Ammon's horn (tissue), 1 donor: ENCODE measurements around the gene ATP6V1B1.
"Not testable (repeated sequence)": the region's sequence is repeated elsewhere in the genome, so short reads cannot be mapped to it uniquely, and the experiment has no call there.

Experiments
- DNase-seq: peaks from one replicate; pipeline ENCODE4 v3.0.0-alpha.2; 2016; ENCODE audit warnings: low spot score

The ATP6V1B1 gene

GRCh38 chr2:71006323-71006722 is 70.6 kb downstream of the ATP6V1B1 start:
- DNase-seq: no peak

DNA sequence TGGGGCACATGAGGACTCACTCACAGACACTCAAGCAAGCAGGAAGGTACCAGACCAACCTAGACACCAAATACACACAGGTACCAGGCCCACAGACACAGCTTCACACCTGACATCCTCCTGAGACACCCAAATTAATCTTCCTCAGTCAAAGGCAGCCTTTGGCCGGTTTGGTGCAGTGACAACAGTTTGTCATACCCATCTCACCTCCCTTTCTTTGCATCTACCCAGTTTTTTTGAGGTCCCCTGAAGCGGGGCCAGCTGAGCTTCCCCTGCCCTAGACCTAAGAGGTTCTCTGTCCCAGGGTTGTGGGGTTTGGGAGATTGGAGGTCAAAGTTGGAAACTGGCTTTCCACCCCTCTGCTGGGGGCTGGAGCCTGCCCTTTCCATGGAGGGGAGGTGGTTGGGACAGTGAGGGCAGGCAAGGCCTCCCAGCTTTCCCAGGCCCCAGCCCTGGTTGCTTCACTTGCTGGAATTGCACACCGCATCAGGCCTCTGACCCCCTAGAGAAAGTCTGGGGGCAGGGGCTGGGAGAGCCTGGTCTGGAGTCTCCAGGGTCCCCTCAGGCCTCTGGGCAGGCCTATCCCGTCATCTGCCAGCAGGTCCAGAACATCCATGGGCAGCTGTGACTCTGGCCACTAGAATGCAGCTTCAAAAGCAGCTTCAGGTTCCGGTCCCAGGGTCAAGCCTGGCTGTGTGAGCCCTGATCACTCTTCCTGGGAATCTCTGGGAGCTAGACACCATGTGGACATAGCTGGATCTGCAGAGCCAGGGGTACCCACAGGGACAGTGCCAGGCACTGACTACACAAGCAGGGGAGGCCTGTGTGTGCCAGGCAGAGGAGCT is 71.5 kb downstream of the ATP6V1B1 start:
- no peak for DNase-seq

GRCh38 chr2:71008342-71008741 is 72.6 kb downstream of the ATP6V1B1 start:
- DNase-seq: no peak

- DNase-seq: not testable (repeated sequence)
Observed at GRCh38 chr2:71011786-71012185, 76.1 kb downstream of the ATP6V1B1 start.
